Fibroblast of skin of left quadriceps (primary cell): Measurements from ENCODE around the gene BRAF.
"Not testable (repeated sequence)": the region's sequence is repeated elsewhere in the genome, so short reads cannot be mapped to it uniquely, and the experiment has no call there.

Experiments used
- DNase-seq, 2 experiments: peaks; one replicate each; pipeline ENCODE4 v3.0.0-alpha.2; 2013; ENCODE audit warnings: low read depth in 2 of 2

Gene BRAF

GRCh38 chr7:140681766-140682165 lies 243.0 kb downstream of the BRAF start:
- DNase-seq: no peak

GRCh38 chr7:140680886-140681285 lies 243.8 kb downstream of the BRAF start:
- no peak for DNase-seq

- no peak for DNase-seq
Measured at GRCh38 chr7:140679186-140679585, 245.5 kb downstream of the BRAF start.

GRCh38 chr7:140678816-140679130 lies 246.0 kb downstream of the BRAF start:
- DNase-seq: no peak

- DNase-seq: no peak
Measured at GRCh38 chr7:140678081-140678815, 246.5 kb downstream of the BRAF start.

GRCh38 chr7:140677496-140677895 lies 247.2 kb downstream of the BRAF start:
- DNase-seq: no peak

GRCh38 chr7:140676956-140677355 lies 247.8 kb downstream of the BRAF start:
- DNase-seq: not testable (repeated sequence)

GRCh38 chr7:140676306-140676705 lies 248.4 kb downstream of the BRAF start:
- no peak for DNase-seq

GRCh38 chr7:140675726-140676125 lies 249.0 kb downstream of the BRAF start:
- DNase-seq: no peak

- no peak for DNase-seq
Measured at GRCh38 chr7:140674899-140675701, 249.6 kb downstream of the BRAF start.

GRCh38 chr7:140674356-140674800 lies 250.4 kb downstream of the BRAF start:
- no peak for DNase-seq

GRCh38 chr7:140673774-140674155 lies 251.0 kb downstream of the BRAF start:
- DNase-seq: no peak

GRCh38 chr7:140673063-140673773 lies 251.5 kb downstream of the BRAF start:
- DNase-seq: no peak

GRCh38 chr7:140672382-140673062 lies 252.2 kb downstream of the BRAF start, which contains the start of gene ADCK2:
TSS of gene ADCK2 (plus strand) at chr7:140672945. CDS start at chr7:140673331, 386 bp downstream.
- DNase-seq: no peak

- DNase-seq: no peak
Measured at GRCh38 chr7:140671966-140672365, 252.8 kb downstream of the BRAF start.

- no peak for DNase-seq
Measured at GRCh38 chr7:140670343-140670935, 254.3 kb downstream of the BRAF start.

- DNase-seq: not testable (repeated sequence)
Measured at GRCh38 chr7:140669862-140670261, 254.9 kb downstream of the BRAF start.

- no peak for DNase-seq
Measured at GRCh38 chr7:140669352-140669751, 255.4 kb downstream of the BRAF start.
